NOMO-1 treated with dmso at 0.1 percent for 144 hours (cell line): ENCODE measurements around the gene DYNLT3.

Experiments
- DNase-seq: peaks from one replicate; lab custom pipeline; 2025; ENCODE audit not compliant: unreplicated experiment; lab: John Stamatoyannopoulos, UW

The DYNLT3 gene, protein sequence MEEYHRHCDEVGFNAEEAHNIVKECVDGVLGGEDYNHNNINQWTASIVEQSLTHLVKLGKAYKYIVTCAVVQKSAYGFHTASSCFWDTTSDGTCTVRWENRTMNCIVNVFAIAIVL

DNA sequence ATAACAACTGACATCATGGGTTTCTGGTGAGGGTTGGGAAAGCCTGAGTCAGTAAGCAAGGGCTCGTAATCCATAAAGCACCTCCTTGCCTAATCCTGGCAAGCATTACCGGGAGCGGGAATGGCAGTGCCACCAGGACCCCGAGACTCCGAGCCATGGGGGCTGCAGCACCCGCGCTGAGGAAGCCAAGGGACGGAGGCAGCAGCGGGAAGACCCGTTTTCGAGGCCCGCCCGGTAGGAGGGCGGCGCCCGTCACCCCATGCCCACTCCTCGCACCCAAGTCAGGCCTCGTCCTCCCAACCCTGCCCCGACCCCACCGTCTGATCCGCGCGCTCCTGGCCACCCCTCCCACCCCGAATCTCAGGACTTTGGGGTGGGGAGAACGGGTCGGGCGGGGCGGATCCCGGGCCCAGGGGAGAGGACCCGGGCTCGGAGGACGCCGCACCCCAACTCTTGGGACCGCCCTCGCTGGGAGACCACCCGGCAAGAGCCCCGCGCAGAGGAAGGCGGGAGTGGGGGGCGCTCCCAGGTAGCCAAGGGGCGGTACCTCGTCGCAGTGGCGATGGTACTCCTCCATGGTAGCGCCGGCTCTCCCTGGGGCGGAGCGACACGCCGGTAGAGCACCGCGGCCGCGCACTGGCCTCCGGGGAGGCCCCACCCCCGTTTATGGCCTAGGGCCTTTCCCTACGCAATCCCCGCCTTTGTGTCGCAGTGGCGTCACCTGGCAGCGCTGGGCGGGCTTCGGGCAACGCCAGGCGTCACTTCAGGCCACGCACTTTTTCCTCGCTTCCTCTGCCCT, at the start of gene DYNLT3:
Gene DYNLT3 (minus strand): TSS at position 638 of the 799 bp plus-strand sequence. CDS start 61 bp downstream, at position 577.
- peak; percentile 56 for DNase-seq

GRCh38 chrX:37896511-37896890, 49.1 kb upstream of the DYNLT3 start:
- no peak for DNase-seq

GRCh38 chrX:37895795-37896510, 48.6 kb upstream of the DYNLT3 start:
- no peak for DNase-seq

DNA sequence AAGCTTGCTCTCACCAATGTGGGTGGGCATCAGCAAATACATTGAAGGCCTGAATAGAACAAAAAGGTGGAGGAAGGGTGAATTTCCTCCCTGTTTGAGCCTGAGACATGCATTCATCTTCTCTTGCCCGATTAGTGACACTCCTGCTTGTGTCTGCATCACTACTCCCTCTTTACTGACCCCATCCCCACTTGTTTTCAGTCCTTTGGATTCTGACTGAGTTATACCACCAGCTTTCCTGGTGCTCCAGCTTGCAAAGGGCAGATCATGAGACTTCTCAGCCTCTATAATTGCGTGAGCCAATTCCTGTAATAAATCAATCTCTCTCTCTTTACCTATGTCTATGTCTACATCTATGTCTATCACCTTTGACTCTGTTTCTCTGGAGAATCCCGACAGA, 47.4 kb upstream of the DYNLT3 start:
- DNase-seq = no peak

DNA sequence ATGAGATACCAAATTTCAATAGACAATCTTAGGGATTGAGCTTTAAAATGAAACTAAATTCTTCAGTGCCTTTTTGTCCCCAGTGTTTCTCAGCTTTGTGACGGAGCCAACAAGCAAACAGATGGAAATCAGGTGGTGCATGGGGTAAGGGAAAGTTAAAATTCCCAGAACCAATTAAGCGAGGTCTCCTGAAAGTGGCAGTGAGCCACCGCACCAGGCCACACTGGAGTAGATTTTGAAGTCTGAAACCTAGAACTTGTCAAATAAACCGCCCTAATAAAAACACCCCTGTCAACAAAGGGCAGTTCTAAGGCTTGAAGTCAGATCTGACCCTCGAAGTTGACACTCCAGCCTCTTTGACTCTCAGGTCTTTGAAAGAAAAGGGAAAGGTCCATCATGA, 40.6 kb upstream of the DYNLT3 start:
- no peak for DNase-seq

DNA sequence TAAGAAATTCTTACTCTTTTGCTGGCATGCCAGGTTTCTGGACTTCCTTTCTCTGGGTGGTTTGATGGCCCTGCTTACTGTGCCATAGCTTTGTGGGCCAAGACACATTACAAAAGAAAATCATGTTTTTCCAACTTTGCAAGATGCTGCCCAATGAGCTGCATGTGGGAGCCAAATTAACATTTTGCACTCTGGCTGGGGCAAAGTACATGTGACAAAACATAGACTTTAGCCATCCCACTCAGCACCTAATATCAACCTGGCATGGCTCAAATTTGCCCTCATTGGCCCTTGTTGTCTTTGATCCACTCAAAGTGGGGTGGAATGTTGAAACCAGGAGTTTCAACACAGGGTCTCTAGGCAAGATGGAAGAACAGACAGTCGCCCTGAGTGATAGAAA, 40.0 kb upstream of the DYNLT3 start:
- DNase-seq = no peak

DNA sequence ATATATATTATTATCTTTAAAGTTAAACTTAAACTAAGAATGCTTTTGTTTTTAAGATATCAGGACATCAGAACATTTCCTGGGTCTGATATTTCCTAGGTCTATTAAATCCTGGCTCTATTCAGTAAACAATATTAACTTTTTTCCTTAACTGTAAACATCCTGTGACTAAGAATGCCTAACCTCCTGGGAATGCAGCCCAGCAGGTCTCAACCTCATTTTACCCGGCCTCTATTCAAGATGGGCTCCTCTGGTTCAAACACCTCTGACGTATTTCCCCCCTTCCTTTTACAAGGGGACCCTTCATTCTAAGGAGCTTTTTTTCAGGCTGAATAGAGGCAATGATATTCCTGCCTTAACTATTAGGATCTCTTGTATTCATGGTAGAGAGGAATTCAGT, 35.8 kb upstream of the DYNLT3 start:
- DNase-seq = no peak

- DNase-seq = no peak
Observed at GRCh38 chrX:37879692-37880091, 32.3 kb upstream of the DYNLT3 start.

DNA sequence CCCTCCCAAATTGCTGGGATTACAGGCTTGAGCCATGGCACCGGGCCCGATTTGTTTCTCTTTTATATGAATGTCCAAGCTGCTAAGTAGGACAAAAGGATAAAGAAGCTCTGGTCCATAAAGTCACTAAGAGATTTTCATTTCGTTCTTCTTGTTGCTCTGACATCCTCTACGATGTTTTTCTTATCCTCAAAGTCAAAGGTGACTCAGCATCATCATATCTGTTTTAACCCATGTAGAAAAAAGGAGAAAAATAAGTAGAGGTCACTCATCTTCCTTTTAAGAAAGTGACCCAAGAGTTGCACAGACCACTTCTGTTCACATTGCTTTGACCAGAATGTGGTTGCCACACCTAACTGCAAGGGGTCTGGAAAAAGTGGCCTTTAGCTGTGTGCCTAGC, 29.3 kb upstream of the DYNLT3 start:
- no peak for DNase-seq

DNA sequence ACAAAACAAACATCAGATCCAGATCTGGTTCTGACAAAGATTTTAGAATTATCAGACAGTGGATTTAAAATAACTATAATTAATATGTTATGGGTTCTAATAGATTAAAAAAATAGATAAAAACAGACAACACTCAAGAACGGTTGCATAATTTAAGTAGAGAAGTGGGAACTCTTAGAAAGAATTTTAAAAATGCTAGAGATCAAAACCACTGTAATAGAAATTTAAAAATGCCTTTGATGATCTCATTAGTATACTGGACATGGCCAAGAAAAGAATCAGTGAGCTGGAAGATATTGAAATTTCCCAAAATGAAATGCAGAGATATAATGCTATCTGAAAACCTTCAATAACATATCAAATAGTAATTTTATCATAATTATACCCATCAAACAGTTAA, 28.3 kb upstream of the DYNLT3 start:
- no peak for DNase-seq

DNA sequence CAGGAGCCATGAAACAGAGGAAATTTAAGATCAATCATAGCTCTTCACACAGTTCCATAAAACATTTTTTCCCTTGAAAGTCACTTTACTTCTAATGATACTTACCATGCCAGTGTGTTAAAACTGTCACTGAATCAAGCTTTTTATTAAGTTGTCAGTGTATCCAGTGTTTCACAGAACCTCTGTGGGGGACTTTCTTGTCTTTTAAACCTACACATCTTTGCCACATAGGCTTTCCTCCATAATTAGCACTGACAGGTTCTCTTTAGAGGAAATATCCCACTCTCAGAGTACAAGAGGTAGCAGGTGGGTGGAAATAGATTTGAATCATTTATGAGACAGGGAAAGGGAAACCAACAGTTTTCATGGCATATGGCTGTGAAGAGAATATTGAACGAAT, 25.8 kb upstream of the DYNLT3 start:
- DNase-seq = no peak

DNA sequence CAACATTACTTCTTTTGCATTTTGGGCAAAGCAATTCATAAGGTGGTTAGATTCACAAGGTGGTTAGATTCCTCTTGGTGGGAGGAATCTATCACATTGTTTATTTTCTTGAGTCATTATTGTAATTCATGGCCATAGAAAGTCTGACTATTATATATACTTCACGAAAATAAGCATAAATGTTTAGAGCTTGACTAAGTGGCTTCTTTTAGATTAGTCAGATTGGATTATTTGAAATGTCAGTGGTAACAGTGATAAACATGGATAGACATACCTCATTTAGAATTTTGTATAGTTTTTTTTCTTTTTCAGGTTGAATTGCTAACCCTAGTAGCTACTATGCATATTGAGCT, 24.9 kb upstream of the DYNLT3 start:
- no peak for DNase-seq

DNA sequence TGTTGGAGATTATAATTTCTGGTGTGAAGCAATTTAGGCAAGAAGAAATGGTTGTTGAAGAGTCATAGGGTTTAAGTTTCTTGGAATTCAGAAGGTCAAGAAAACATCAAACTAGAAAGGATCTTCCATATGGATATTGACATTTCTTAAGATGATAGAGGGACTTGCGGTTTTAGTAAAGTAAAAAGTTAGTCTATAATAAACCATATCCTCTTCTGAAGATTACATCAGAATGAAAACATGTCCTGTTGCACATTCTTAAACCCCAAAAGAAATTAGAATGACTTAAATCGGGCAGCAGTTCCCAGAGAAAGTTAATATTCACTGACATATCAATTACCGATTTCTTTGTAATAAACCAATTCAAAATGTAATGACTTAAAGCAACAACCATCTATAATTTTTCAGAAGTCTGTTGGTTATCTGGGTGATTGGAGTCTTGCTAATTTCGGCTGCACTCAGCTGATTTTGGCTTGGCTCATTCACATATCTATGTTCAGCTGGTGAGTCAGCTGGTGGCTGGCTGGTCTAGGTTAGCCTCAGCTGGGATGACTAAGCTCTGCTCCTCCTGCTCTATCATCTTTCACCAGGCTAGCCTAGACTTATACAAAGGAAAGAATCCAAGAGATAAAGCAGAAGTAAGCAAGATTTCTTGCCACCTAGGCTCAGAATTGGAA, 24.4 kb upstream of the DYNLT3 start:
- no peak for DNase-seq

GRCh38 chrX:37867536-37868153, 20.3 kb upstream of the DYNLT3 start:
- DNase-seq = no peak

- no peak for DNase-seq
Observed at GRCh38 chrX:37863728-37864127, 16.4 kb upstream of the DYNLT3 start.

DNA sequence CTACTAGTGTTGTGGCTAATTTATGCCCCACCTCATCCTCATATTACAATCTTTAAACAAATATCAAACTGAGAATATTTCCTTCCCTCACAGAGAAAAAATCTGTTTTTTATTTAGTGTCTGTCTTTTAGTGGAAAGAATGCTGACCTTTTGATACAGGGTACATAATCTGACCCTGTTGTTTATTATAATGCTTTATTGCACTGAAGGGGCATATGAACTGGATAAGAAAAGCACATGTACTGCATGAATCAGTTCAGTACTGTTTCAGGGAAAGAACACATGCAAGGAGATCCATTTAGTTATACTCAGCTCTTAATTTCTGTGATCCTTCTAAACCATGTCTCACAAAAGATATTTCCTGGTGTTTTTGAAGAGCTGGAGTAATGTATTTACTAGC, 15.5 kb upstream of the DYNLT3 start:
- no peak for DNase-seq

DNA sequence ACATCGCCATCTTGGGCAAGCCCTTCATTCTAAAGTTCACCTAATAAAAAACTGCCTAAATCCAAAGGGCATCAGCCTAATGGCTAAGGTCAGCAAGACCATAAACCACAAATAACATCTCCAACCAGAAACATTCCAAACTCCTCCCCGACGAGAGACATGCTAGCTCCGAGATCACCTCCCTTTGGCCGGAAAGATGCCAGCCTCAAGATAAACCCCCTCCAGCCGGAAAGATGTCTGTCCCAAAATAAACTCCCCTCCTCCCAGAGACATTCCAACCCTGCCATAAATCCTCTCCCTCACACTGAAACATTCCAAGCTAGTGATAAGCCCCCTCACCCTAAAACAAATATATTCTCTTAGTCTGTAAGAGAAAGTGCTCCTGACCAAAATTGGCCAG, 13.3 kb upstream of the DYNLT3 start:
- DNase-seq = no peak

DNA sequence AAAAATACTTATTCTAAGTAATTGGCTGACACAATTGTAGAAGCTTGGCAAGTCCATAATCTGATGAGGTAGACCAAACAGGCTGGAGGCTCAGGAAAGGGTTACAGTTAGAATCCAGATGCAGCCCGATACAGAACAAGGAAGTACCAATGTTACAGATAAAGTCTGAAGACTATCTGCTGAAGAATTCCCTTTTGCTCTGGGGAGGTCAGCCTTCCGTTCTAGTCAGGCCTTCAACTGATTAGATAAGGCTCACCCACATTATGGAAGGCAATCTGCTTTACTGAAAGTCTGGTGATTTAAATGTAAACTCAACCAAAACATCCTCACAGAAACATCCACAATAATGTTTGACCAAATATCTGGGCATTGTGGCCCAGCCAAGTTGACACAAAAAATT, 7.4 kb upstream of the DYNLT3 start:
- no peak for DNase-seq

DNA sequence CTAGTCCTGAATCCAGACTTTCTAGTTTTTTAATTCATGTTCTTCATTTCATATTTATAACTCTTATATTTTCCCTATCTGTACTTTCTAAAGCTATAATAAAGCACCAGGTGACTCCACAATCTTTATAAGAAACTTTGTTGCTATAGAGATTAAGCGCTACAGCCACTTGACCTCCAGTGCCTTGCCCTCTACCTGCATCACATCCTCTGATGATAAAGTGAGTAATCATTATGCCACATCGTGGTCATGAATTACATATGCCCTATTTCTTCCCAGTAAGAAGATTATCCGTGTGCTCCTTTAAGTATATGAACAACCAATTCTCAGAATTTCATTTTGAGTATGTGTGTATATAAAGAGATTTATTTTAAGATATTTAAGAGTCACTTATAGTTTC, 6.8 kb upstream of the DYNLT3 start:
- DNase-seq = no peak

DNA sequence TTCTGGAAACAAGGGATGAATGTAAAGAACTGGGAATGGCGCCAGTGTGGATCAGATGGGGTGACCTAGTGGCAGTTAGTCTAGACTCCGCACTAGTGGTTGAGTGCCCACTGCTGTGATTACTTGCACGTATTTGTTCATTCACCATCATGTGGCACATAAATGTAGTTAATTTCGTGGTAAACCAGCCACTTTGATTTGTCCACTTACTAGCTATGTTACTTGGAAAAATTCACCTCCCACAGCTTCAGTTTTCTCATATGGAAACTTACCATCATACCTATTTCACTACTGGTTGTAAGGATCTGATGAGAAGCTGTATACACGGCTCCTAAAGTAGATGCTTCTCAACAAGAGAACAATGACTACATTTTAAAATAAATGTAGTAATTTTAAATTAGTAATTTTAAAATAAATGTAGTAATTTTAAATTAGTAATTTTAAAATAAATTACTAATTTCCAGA, 394 bp upstream of the DYNLT3 start:
- DNase-seq = no peak

GRCh38 chrX:37846558-37846933, 825 bp downstream of the DYNLT3 start:
- DNase-seq = no peak
